SH-SY5Y (cell line): ENCODE data around the gene MARK2.

Source experiments
- GATA2 ChIP-seq: IDR thresholded peaks from 2 replicates; pipeline ENCODE4 v1.6.1; 2011; ENCODE audit warnings: mild to moderate bottlenecking, low read depth, low read length
- GATA3 ChIP-seq: IDR thresholded peaks from 2 replicates; pipeline ENCODE4 v1.6.1; 2011; ENCODE audit warnings: low read depth, mild to moderate bottlenecking, low read length, moderate library complexity

- TF ChIP-seq GATA3, result no peak
- no peak for TF ChIP-seq GATA2
Observed at GRCh38 chr11:63937713-63938478, 99.0 kb downstream of the MARK2 start.
